NCI-H526 (cell line): ENCODE measurements around the gene ARL16.

Experiments used
- DNase-seq, 2 experiments: peaks; one replicate each; lab custom pipeline; 2025; lab: John Stamatoyannopoulos, UW

The ARL16 gene

DNA sequence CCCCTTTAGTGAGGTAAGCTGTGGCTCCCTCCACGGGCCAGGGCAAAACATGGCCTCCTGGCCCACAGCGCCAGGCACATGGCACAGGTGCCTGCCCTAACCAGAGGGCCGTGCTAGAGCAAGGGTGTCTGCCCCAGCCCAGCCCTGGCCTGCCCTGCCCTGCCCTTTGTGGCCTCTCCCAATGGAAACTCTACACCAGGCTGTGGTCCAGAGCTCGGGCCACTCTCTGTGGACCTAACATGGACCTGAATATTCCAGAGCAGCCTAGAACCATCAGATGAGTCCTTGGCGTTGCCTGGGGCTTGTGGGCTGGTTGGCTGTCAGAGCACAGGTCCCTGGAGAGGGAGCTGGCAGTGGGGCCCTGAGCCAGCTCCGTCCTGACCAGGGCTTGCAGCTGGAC is 11.6 kb upstream of the ARL16 start:
- DNase-seq = no peak

- DNase-seq = no peak
Observed at GRCh38 chr17:81694810-81695209, 11.2 kb upstream of the ARL16 start.

GRCh38 chr17:81693509-81694210 is 10.1 kb upstream of the ARL16 start:
- no peak for DNase-seq

DNA sequence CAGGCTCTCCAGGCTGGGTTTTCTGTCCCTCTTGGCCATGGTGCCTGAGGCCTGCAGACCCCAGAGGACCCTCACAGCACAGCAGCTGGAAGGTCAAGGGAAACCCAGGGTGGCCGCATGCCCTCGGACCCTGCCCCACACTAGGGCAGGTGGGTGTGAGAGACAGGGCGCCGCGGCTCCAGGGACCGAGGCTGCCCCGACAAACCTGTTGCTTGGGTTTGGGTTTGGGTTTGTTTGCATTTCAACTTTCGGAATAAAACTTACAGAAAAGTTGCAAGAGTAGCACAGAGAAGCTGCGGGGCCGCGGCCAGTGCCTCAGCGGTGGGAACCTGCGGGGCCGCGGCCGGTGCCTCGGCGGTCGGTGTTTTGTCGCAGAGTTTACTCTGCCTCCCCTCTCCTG is 8.0 kb upstream of the ARL16 start:
- DNase-seq = no peak

- no peak for DNase-seq
Observed at GRCh38 chr17:81691196-81691595, 7.6 kb upstream of the ARL16 start.

GRCh38 chr17:81690549-81690948 is 7.0 kb upstream of the ARL16 start:
- no peak for DNase-seq

DNA sequence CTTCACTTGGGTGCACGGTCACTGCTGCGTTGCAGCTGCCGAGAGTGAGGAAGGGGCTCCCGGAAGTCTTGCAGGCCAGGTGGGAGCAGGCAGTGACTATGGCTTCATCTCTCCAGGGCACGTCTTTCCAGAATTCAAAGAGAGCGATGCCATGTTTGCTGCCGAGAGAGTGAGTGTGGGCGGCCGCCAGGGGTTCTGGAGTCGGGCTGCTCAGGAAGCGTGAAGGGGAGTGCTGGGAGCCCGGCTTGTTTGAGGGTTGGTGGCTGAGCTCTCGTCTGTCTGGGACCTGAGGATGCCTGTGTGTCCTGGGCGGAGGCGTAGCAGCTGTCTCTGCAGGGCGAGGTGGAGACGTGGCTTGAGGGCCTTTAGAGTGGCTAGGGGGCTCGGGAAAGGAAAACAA is 6.5 kb upstream of the ARL16 start:
- DNase-seq = no peak

DNA sequence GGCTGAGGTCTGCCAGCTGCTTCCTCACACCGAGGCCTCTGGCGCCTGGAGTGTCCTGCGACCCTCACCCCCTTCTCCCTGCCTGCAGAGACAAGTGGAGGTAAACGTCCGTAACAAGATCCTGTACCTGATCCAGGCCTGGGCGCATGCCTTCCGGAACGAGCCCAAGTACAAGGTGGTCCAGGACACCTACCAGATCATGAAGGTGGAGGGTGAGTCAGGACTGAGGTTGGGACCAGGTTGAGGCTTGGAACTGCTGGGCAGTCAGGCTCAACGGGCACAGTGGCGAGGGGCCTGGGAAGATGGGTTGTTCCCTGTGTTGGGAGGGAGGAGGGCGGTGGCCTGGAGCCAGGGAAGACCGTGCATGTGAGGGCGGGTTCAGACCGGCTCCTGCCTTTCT is 5.0 kb upstream of the ARL16 start:
- no peak for DNase-seq

DNA sequence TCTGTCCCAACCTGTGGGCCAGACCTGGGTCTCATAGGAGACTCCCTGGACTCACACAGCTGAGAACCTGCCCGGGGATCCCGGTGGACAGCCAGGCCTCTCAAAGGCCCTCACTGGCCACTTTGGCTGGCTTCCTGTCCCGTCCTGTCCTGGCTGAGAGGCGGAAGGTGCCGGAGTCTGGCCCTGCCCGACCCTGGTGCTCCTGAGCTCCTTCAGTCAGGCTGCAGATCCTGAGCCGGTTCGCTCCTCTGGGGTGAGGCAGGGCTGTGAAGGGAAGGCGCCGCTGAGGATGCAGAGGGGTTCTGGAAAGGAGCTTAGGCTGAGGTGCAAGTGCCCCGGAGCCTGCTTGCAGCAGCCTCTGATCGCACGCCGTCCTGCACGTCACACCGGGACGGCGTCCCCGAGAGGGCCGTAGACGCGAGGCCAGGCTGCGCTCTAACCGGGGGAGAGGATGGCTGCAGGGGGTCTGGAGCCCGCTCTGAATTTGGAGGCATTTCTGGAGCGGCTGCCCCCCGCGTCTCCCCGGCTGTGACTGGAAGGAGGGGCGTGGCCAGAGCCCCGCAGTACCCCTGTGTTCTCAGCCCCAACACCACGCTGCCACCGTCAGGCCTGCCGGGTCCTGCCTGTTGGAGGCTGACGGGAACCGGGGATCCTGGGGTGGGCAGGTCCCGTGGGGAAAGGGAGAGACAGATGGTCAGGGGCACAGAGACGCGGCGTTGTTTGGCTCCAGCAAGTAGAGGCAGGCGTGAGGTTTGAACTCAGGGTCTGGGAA is 4.4 kb upstream of the ARL16 start:
- no peak for DNase-seq

- no peak for DNase-seq
Observed at GRCh38 chr17:81686614-81687013, 3.0 kb upstream of the ARL16 start.

GRCh38 chr17:81685108-81685507 is 1.5 kb upstream of the ARL16 start:
- DNase-seq = no peak

DNA sequence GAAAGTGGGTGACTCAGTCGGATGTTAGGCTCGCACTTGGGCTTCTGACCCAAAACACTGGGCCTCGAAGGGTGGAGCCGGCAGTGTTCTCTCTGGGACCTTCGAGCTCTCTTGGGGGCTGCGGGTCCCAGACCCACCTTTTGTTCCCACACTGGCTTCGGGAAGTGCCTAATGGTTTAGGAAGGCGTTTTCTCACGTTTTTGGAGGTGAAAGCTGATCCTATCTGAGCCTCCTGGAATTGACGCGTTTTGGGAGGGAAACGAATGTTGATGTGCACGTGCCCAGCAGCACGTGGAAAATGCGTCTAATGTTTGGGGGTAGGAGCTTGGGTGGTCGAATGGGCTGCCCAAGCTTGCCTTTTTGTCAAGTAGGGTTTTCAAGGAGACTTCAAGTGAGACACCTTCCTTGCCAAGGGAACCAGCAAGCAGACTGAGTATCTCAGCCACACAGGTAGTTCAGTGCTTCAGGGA is 880 bp upstream of the ARL16 start:
- no peak for DNase-seq

DNA sequence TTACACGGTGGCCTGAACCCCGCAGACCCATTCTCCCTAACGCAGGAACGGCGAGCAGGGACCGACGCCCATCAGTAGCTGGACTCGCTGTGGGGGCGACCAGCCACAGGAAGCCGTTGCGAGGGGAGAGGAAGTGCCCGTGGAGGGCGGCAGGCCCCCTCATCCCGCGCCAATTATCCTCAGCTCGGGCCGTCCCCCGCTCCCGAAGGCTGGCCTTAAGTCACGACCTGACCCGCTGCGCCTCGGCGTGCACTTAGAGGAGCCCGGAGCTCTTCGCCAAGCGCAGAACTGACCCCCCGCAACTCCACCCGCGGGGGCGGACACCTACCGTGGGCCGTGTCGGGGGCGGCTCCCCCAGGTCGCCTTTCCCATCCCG is 401 bp downstream of the ARL16 start:
- DNase-seq = no peak

- no peak for DNase-seq
Observed at GRCh38 chr17:81682565-81683207, 911 bp downstream of the ARL16 start.

GRCh38 chr17:81681672-81682071 is 1.9 kb downstream of the ARL16 start:
- no peak for DNase-seq

GRCh38 chr17:81680150-81680549 is 3.4 kb downstream of the ARL16 start:
- no peak for DNase-seq

DNA sequence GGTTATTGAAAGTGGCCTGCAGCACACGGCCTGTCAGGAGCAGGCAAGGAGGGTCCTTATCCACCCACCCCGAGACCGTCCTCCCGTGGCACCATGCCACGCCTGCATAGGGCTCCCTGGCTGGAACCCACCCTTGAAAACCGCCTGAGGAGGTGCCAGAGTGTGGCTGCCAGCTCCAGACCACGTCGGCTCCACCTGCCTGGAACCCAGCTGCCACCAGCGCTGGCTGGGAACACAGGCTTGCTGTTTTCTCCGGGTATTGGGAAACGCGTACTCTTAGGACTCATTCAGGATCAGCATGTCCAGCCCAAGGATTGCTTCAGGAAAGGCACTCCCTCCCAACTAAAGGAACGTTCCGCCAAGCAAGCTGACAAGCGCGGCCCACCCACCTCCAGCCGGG is 6.7 kb downstream of the ARL16 start:
- peak in 1 of 2 experiments; percentile 16 for DNase-seq

GRCh38 chr17:81675515-81676221 is 7.9 kb downstream of the ARL16 start:
- peak; percentile 32 to 35 for DNase-seq

DNA sequence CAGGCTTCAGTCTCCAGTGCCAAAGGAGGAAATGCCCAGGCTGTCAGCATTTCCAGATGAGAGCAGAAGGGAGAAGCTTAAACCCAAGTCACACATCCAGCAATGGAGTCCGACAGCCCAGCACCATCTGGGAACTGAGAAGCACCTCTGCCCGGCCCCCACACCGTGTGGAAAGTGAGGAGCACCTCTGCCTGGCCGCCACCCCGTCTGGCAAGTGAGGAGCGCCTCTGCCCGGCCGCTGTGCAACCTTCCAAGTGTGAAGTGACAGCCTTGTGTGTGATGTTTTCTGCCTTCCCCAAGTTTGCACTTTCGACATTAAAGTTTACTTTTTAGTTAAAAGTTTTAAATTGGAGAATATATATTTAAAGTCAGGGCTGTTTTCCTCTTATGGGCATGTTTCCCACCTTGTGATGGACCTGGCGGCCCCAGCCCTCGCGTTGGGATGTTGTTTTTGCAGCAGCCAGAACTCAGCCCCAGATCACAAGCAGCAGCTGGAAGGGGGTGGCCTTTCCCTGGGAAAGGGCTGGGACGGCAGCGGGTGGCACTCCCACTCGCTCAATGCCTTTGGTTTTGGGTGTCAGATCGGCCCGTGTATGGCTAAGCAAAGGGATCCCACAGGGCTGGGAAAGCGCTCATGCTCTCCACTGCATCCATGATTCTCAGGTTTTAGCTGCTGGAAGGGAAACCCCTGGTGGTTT is 9.9 kb downstream of the ARL16 start:
- DNase-seq = no peak

DNA sequence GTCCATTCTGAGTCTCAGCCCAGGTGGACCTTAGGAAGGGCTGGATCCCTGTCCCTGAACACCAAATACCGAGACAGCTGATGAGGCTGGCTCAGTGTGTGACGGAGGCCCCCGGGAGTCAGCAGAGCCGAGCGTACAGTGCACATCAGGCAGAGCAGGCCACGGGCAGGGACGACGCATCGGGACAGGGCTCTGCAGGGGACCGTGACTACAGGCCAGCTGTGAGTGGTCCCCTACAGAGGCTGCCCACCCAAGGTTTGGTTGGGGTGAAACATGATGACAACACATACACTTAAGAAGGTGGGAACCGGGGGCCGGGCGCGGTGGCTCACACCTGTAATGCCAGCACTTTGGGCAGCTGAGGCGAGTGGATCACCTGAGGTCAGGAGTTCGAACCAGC is 10.6 kb downstream of the ARL16 start:
- DNase-seq = no peak

- no peak for DNase-seq
Observed at GRCh38 chr17:81672504-81672903, 11.1 kb downstream of the ARL16 start.

DNA sequence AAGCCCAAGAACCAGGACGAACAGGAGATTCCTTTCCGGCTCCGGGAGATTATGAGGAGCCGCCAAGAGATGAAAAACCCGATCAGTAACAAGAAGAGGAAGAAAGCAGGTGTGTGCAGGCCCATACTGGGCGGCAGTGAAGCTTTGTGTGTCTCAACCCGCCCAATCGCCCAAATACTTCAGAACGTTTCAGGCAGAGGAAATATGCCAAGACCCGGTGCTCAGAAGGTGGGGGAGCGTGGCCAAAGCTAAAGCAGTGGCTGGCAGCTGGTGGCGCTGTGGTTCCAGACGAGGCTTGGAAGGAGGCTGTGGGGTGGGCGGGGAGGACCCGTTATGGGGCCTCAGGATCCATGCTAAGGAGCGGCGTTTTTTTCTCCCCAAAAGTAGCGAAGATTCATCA is 15.8 kb downstream of the ARL16 start:
- peak in 1 of 2 experiments; percentile 29 for DNase-seq
